Activated CD4-positive, CD25-positive, alpha-beta regulatory T cell (primary cell): Measurements from ENCODE around the gene HK1.
A peak's percentile ranks its signal among the peaks of the same experiment; 100 is the strongest.
"Not testable (repeated sequence)": the region's sequence is repeated elsewhere in the genome, so short reads cannot be mapped to it uniquely, and the experiment has no call there.

Source experiments
- DNase-seq, 4 experiments: peaks; one replicate each; lab custom pipeline; 2025; lab: John Stamatoyannopoulos, UW

Gene HK1

DNA sequence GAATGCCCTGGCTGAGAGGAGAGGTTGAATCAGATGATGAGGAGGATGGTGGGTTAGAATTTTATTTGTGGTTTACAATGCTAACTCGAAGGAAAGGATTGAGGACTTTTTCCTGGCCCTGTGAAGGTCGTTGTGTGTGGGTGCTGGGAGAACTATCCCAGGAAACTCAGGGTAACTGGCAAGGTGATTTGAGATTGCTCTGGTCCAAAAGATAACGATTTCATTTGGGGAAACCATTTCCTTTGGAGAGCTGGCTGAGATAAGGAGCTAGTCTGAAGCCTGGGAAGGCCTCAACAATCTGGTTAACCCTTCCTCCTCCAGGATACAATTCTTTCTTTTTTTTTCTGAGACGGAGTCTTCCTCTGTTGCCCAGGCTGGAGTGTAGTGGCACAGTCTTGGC, 33.0 kb downstream of the HK1 start:
- DNase-seq: no peak

DNA sequence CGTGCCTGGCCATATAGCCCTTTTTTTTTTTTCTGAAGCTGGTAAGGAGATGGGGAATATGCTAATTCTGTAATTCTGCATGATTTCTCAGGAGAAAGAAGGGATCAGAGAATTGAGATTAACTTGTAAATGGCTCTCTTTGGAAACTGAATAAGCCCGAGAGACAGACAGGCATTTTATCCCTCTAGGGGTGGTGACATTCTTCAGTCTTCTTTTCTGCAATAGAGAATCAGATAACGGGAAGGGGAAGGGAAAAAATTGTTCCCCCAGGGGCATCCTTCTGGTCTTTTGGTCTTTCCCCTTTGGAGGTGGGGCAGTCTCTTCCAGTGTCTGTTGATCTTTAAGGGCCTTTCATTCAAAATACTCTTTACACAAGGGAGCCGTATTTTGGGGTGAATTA, 34.2 kb downstream of the HK1 start:
- DNase-seq: no peak

DNA sequence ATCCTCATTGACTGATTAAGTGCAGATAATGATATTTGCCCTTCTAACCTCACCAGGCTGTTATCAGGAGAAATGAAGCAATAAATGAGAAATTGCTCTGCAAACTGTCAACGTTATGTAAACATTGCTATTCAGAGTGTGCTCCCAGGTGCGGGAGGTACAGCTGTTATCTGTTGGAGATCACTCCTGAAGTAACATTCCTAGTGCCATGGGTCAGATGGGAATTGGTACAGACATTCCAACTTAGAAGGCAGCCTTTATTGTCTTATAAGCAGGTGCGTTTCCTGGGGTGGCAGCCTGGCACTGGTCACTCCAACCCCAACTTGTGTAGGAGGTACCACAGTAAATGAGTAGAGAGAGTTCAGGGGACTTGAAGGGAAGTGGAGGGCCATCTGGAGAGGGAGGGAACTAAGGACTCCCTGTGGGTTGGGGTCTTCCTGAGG, 36.8 kb downstream of the HK1 start:
- no peak for DNase-seq

DNA sequence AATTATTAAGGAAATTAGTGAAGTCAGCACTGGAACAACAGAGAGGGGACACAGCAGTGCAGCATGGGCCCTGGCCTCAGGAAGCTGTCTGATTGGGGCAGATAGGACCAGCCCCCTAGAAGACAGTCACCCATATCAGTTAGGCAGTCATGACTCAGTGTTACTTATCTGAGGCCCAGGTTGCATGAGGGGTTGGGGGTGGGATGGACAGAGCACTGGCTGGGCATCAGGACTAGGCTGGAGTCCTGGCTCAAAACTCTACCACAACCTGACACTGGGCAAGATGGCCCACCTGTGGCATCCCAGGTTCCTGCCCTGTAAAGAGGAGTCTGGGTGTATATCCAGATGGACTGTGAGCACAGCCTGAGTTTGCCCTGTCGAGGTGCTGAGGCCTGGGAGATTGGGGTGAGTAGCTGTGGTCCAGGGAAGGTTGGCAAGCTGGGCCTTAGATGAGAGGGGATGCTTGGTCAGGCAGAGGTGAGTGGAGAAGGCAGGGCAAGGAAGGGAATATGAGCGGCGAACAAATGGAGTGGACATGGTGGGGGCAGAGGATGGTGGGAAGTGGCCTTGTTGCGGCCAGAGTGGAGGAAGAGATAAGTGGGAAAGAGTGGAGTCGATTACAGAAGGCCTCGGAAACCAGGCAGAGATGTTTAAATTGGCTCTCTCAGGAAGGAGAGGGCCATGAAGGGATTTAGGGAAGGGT, 37.5 kb downstream of the HK1 start:
- DNase-seq: no peak

DNA sequence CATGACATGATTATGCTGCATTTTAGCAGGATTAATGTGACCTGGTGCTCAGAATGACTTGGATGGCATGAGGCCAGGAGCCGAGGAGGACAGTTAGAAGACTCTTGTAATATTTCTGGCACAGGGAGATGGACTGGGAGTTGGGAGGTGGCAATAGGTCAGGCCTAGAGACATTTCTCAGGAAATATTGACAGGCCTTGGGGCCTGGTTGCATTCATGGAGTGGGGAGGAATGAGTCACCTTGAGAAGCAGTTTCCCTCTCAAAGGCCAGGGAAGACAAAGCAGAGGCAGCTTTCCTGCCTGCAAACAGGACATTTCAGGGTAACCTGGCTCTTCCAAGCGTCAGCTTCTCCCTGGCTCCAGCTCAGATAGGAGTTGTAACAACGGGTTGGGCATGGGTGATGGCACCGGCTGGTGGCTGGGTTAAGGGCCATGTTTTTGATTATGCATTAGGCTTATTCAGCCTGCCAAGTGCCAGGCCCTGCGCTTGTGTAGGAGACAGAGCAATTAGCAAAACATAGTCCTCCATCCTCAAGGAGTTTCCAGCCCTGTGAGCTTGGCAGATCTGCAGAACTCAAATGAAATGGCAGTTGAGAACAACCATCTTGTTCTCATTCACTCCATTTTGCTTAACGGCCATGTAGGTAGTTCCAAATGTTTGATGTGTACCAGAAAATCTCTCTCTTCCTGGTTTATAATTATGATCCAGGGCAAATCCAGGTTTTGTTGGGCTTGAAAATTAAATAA, 38.2 kb downstream of the HK1 start:
- no peak for DNase-seq

GRCh38 chr10:69317175-69317604, 38.9 kb downstream of the HK1 start:
- DNase-seq: no peak

DNA sequence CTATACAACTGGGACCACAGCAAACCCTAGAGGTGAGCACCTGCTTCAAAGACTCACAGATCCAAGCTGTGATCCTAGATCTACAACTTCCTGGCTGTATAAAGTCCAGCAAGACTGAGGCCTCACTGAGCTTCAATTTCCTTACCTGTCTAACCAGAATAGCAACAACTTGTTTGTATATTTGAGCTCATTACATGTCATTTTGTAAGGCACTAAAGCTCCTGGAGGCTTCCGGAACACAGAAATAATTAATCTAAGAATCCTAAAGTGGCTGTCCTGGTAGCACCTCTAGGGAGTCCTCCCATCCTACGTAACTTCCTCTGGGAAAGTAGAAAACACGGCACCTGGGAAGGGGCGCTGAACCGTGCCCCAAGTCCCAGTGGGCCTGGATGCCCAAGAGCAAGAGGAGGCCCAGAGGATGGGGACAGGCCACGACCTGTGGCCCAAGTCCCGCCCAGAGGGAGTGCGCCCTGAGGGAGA, 39.4 kb downstream of the HK1 start:
- DNase-seq: no peak

- peak; percentile 78 to 86 (median 82) for DNase-seq
These were observed 40.0 kb downstream of the HK1 start for GRCh38 chr10:69318106-69318866.

DNA sequence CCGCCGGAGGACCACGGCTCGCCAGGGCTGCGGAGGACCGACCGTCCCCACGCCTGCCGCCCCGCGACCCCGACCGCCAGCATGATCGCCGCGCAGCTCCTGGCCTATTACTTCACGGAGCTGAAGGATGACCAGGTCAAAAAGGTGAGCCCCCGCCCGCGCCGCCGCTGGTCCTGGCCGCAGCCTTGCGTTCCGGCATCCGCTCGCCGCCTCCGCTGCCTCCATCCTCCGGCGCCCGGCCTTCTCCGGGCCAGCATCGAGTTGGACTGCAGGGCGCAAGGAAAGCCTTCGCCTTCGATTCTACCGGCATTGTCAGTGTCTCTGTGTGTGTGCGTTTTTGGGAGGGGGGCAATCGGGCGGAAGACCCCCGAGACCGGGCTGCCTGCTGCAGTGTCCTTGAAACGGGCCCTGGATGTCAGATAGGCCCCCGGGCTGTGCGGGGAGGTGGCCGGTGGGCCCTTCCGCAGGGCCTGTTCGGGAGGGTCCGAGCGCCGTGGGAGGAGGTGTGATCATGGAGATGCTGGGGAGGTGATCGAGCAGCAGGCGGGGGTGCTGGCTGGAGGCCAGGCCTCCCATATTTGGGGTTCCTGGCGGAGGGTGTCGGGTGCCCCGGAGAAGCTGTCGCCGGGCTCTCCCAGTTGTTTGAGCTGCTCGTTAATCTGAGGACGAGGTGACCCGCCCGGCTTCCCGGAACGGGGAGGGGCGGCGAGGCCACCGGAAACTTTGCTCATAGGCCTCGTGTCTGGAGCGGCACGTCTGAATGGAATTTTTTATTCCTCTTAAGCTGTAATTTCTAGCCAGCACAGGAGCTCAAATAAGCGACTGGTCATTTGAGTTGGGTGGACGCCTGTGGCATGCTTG, 40.8 kb downstream of the HK1 start:
- DNase-seq: peak; percentile 32 to 59 (median 40)

DNA sequence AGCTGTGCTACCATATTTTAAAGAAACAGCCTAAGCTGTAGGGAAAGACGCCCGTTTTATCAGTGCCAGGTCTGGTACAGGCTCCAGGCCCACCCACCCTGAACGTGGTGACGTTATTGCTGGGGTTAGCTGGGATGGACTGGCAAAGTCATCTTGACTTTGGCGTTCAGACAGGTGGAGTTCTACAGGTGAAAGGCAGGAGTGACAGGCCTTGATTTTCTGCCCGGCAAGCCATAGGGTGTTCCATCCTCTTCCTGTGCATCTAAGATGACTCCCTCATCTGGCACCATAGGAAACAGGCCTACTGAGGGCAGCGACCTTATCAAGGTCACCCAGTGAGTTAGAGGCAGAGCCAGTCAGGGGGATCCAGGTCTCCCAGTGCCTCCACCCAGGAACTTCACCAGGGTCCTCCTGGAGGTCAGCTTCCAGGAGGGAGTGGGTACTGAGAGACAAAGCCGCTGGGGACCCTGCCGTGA, 41.6 kb downstream of the HK1 start:
- no peak for DNase-seq

DNA sequence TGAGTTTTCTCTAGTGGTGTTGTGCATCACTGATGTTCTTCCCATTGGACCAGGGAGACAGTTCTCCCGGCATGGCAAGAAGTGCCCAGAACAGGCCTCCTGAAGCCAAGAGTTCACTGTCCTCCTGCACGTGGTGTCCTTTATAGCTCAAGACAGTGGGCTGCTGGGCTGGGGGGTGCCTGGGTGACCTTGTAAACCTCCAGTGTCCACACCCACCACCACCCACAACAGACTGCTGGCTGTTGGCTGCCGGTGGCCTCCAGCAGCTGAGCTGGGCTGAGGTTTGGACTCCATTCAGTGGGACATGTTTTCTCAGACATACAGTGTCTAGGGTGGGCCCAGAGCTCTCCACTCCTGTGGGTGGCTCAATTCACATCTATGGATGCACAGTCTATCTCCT, 42.2 kb downstream of the HK1 start:
- DNase-seq: no peak

GRCh38 chr10:69321039-69321715, 42.9 kb downstream of the HK1 start:
- no peak for DNase-seq

DNA sequence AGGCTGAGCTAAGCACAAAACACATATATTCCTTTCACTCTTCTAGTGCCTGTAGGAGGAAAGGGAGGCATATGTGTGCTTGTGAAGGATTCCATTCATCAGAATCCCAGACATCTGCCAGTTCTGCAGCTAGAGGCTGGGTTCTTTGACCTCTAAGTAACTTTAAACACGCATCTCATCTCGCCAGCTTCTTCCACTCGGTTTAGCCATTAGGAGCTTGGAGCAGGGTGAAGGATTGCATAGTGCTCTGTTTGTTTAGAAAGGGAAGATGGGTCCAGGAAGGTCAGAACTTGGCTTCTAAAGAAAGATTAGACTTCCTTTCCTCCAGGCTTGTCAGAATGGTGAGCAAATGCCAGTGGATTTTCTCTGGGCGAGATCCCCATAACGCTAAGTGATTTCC, 43.6 kb downstream of the HK1 start:
- DNase-seq: no peak

- not testable (repeated sequence) for DNase-seq
These were observed 44.0 kb downstream of the HK1 start for GRCh38 chr10:69322346-69322745.

DNA sequence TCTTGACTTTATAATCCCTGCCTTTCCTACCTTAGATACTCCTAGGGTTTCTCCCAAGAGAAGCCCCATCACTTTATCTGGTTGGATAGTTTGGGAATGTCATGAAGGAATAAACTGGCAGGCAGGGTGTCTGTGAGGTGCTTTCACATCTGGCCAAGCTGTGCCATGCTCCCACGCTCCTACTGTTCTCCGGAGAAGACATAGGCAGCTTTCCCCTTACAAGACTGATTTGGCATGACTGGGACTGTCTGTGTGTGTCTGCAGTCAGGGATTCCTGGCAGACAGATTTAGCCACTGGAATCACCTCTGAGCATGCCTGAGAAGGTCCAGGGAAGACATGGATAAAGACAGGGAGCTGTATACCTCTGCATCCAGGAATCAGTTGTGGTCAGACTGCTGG, 45.3 kb downstream of the HK1 start:
- no peak for DNase-seq

DNA sequence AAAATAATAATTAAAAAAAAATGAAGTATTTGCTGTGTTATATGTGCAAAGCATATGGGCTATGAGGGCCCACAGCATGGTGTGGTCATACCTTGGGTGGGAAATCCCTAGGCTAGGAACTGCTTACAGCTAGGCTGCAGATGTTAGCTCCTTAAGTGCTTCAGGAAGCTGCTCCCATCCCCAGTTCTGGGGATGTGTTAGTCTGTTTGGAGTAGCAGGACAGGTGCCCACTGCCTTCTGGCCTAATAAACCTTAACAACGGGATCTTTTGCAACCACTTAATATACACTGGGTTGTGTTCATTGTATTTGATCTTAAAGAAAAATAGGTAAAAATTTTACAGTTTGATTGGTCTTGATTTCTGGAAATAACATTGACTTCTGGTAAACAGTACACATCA, 46.3 kb downstream of the HK1 start:
- no peak for DNase-seq

DNA sequence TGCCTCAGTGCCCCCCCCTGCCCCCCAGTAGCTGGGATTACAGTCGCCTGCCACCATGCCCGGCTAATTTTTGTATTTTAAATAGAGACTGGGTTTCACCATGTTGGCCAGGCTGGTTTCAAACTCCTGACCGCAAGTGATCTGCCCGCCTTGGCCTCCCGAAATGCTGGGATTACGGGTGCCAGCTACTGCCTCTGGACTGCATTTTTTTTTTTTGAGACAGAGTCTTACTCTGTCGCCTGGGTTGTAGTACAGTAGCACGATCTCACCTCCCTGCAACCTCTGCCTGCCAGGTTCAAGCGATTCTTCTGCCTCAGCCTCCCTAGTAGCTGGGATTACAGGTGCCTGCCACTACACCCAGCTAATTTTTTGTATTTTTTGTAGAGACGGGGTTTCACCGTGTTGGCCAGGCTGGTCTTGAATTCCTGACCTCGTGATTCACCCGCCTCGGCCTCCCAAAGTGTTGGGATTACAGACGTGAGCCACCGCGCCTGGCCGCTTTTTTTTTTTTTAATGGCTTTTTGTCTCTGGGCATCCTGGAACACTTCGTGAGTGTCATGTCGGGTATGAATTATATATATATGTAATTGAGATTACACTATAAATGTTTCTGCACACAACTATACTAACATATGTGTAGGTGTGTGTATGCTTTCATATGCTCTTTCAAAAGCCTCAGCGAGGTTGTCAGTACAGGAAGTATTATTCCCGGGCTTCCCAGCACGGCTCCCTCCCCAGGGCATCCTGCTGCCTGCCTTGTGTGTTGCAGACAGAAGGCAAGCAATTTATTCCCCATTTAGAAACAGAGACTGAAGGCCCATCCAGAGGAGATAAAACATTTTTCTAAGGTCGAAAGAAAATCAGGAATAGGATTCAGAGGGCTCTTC, 47.6 kb downstream of the HK1 start:
- DNase-seq: not testable (repeated sequence)

DNA sequence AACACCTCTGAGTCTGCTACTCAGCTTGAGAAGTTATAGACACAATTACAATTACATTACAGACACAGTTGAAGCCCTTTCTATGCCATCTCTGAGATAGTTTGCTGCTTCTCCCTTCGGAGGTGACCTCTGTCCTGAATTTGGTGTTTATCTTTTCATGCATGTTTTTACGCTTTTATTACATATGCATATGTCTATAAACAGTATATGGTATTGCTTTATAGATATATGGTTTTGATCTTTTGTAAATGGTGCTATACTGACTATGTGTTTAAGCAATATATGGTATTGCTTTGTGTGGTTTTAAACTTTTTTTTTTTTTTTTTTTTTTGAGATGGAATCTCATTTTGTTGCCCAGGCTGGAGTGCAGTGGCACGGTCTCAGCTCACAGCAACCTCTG, 48.4 kb downstream of the HK1 start:
- no peak for DNase-seq

DNA sequence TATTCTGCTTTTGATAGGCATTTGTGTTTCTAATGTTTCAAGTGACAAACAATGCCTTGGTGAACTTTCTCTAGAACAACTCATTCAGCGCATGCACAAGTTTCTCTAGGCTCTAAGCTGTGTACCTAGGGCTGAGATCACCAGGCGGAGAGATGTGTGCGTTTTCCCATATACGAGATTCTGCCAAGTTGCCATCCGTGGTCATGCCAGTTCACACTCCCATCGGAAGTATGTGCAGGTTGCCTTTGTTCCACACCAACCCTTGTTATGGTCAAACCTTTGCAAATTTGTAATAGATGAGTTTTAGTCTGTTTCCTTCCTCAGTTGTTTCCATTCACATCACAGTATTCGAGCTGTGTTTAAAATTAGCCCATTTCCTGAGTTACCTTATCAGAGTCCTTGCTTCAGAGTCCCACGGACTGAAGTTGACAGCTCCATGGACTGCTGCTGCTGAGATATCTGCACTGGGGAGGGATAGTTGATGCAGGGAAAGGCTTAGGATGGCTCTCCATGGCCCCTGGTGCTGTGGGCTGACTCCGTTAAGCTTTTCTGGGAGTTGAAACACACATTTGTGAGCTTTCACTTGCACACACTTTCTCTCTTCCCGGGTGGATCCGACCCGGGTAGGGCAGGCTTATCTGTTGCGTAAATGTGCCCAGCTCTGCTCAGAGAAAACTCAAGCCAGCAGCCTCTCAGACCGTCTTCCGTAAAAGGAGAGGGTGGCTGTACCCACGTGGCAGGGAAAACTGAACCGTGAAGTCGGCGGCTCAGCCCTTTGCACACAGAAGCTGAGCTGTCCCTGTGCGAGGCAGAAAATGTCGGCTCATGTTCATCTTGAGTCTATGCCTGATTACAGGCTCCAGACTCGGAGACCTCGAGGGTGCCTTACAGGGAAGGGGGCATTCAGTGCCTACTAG, 49.4 kb downstream of the HK1 start:
- DNase-seq: no peak
